Skin of body (tissue), 2 donors: ENCODE data around the gene RNF151. TPM values are rescaled to one million over a fixed set of nuclear protein-coding genes. Genes with fewer than 3 reads are reported as not detected.
"Not testable (repeated sequence)": the region's sequence is repeated elsewhere in the genome, so short reads cannot be mapped to it uniquely, and the experiment has no call there.

Source experiments
- DNase-seq: peaks from one replicate; lab custom pipeline; 2025; lab: John Stamatoyannopoulos, UW
- total RNA-seq: library from RNA; depleted of rRNA; stranded (reverse); fragments of >200 nt; gene quantifications from one replicate; pipeline ENCODE4 v1.2.3, GENCODE V29; 2014

RNF151 gene, protein sequence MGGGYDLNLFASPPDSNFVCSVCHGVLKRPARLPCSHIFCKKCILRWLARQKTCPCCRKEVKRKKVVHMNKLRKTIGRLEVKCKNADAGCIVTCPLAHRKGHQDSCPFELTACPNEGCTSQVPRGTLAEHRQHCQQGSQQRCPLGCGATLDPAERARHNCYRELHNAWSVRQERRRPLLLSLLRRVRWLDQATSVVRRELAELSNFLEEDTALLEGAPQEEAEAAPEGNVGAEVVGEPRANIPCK
- not detected for total RNA-seq

DNA sequence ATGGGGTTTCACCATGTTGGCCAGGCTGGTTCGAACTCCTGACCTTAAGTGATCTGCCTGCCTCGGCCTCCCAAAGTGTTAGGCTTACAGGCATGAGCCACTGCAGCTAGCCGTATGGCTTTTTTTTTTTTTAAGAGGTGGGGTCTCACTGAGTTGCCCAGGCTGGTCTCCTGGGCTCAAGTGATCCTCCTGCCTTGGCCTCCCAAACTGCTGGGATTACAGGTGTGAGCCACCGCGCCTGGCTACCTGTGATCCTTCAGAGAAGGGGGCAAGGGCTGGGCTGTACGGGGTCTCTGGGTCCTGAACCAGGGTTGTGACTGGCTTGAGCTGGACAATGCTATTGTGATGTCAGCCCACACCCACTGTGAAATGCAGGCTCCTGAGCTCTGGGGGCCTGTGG, at the start of gene RNF151:
TSS of gene RNF151 (plus strand) at position 397 of the 400 bp plus-strand sequence. CDS start 26 bp downstream, outside the sequence.
- no peak for DNase-seq

DNA sequence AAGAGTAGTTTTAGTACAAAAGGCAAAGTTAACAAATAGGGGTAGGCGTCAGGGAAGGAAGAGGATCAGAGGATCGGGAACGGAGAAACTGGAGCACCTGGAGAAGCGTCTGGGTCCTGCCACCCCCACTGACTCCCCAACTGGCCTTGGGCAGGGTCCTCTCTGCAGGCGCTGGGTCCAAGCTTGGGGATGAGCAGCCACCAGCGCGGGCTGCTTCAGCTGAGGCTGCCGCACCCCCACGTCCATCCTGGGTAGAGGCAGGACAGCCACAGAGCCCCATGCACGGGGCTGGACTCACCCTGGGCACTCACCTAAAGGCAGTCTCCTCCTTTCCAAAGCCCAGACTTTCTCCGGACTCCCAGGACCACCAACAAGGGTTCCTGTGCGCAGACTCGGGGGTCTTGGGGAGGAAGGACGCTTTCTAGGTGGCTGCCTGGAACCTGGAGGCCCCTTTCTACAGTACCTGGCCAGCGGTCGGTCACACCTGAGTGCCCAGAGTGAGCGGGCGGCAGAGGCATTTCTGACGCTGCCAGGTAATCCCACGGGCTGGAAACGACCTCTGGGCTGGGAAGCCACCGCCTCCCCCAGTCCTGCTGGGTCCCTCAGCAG, 49.5 kb upstream of the RNF151 start:
- DNase-seq, result no peak

DNA sequence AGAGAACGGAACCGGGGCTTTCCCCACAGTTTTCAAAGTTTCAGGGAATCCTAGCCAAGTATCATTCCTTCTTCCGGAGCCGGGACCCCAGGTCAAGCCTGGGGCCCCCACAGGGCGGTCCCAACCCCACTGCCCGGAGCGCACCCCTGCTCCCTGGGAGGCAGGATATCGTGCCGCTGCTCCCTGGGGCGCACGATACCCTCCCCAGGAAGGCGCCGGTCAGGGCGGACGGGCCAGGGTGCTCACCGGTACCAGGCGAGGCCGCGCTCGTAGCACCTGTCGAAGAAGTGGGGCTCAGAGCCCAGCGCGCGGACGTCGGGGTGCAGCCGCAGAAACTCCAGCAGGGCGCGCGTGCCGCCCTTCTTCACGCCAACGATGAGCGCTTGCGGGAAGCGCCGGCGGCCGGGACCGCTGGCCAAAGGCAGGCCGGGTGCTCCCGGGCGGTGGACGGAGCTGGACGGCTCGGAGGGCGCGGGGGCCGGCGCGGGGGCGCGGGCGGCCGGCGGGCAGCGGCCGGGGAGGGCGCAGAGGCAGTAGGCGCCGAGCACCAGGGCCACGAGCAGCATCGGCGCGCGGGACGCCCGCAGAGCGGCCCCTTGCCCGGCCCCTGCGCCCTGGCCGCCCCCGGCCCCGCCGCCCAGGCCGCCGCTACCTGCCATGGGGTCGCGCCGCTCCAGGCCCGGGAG, 48.8 kb upstream of the RNF151 start:
- no peak for DNase-seq

DNA sequence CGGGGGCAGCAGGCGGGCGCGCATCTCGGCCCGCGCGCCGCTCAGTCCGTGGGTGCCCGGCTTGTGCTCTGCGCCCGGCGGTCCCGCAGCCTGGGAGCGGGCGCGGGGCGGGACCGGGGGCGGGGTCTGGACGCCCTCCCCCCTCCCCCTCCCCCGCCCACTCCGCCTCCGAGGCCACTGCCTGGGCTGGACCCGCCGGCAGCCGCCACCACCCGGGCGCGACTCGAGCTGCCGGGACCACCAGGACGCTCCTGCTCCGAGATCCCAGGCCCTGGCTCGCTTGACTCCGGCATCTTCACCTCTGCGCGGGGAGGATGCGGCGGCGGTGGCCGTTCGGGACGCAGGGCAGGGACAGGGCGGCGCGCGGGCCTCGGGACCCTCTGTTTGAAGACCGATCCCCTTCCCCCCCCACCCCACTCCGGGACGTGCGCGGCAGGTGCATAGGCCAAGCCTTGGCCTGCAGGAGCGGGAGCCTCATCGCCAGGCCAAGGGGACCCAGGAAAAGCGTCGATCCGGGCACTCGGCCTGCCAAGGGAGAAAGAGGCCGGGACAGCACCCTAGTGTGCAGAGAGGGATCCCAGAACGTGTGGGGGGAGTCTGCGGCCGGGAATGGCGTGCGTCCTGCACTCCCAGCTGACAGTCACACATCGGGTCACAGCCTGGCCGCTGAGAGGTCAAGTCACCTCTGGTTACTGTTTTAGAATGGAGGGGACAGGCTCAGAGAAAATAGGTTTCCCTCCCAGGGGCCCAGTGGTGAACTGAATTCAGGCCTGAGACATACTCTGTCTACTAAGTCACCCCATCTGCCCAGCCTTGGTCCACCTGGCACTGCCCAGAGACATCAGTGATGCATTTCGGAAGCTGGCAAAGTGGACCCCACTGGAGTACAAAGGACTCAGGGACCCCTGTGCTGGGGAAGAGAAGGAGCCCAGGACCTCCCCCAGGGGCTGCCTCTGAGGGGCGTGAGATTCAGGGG, 48.0 kb upstream of the RNF151 start, which contains the start of gene HS3ST6:
TSS of gene HS3ST6 (minus strand) at position 65 of the 976 bp plus-strand sequence. CDS start 92 bp downstream, outside the sequence.
- no peak for DNase-seq

DNA sequence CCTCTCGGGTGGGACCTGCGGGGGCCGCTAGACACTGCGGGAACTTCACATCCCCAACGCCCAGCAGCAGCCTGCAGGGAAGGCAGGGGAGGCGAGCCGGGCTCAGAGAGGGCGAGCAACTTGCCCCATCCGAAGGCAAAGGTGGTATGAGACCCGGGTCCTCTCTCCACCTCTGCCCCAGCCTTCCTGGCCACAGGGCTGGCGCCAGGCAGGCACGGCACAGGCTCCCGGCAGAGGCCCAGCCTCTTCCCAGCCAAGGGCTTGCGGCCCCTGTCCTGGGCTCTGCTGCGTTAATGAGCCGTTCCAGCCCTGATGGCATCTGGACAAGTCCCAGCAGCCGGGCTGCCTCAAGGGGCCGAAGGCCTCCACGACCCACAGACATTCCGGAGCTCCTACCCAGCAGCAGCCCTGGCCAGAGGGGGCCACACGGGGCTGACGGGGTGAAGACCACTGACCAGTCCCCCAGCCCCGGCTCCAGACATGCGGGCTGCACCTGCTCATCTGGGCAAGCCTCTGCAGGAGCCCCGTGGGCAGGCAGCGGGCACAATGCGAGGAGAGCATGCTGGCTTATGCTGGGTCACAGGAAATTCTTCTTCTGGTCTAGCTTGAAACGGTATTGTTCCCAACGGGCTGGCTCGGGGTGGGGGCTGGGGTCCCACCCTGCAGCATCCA, 47.2 kb upstream of the RNF151 start:
- DNase-seq, result no peak

DNA sequence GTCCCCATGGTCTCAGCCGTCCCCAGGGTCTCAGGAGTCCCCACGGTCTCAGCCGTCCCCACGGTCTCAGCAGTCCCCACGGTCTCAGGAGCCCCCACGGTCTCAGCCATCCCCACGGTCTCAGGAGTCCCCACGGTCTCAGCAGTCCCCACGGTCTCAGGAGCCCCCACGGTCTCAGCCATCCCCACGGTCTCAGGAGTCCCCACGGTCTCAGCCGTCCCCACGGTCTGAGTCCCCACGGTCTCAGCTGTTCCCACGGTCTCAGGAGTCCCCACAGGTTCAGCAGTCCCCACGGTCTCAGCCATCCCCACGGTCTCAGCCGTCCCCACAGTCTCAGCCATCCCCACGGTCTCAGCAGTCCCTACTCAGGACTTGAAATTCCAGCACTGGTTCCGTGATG, 46.5 kb upstream of the RNF151 start:
- not testable (repeated sequence) for DNase-seq

DNA sequence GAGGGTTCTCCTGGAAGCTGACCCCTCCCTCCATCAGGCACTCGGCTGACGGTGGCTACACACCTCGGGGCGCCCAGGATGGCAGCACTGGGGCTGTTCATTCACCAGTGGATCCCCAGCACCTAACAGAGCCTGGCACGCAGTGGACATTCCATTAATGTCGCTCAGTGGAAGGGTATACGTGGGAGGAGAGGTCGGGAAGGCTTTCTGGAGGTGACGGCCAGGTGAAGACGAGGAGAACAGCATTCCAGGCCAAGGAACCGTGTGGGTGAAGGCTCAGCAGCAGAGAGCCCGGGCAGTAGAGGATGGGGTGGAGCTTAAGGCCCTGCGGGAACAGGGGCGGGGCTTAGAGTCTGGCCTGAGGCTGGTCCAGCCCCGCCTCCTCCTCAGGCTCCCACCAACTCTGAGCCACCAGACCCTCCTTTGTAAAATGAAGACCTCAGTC, 45.9 kb upstream of the RNF151 start:
- DNase-seq, result no peak

DNA sequence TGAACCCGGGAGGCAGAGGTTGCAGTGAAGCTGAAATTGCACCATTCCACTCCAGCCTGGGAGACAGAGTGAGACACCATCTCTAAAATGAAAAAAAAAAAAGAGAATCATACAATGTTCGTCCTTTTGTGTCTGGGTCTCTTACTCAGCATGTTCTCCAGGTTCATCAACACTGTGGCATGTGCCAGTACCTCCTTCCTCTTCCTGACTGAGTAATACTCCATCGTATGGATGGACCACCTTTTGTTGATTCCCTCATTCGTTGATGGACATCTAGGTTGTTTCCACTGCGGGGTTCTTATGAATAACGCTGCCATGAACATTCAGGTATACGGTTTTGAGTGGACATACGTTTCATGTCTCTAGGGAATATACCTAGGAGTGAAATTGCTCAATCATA, 44.3 kb upstream of the RNF151 start:
- no peak for DNase-seq

DNA sequence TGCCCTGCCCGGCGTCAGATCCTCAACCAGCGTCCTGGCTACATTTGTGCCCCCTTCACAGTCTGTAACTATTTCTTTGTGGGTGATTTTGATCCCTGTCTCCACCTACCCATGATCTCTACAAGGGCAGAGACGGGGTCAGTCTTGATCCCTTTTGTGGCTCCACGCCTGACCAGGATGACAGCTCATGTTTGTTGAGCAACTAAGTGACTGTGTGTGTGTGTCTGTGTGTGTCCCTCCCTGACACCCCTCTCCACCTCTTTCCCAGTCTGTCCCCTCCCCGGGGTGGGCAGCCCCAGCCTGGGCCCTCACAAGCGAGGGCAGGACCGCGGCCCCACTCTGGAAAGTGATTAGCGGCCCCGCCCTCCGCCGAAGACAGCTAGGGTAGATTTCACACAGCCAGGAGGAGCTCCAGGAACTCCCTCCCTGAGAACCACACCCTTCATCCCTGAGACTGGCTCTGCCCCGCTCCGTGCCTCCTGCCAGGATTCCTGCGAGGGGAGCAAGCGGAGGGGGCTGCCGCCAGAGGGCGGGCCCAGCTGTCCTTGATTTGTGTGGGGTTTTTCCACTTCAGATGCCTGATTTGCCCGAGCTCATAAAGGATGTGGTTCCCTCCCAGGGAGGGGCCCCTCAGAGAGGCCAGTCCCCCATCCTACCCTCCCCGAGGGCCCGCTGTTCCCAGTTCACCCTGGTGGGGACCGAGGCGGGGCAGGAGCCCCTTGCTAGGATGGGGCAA, 43.2 kb upstream of the RNF151 start:
- DNase-seq, result peak; percentile 74

DNA sequence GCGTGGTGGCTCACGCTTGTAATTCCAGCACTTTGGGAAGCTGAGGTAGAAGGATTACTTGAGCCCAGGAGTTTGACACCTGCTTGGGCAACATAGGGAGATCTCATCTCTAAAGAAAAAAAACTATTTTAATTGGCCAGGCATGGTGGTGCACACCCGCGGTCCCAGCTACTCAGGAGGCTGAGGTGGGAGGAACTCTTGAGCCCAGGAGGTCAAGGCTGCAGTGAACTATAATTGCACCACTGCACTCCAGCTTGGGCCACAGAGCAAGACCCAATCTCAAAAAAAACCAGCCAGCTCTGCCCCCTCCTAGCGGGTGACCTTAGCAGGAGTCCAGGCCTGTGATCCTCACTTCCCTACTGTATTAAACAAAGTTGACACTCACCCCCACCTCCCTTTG, 42.6 kb upstream of the RNF151 start:
- DNase-seq, result no peak

DNA sequence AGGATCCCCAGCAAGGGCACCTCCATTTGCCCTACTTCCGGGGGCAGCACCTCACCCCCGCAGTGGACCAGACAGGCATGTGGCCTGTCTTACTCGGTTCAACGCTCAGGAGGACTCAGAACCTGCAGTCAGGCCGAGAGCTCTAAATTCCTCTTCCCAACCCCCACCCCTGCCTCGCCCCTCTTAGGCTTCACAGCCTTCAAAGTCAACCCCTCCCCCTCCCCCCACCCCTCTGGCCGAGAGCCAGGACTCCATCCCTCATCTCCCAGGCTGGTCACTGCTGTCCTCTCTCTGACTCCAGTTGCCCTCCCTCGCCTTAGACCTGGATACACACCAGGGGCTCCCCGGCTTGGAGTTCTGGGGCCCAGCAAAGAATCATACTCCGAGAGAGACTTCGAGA, 40.4 kb upstream of the RNF151 start:
- DNase-seq, result no peak

DNA sequence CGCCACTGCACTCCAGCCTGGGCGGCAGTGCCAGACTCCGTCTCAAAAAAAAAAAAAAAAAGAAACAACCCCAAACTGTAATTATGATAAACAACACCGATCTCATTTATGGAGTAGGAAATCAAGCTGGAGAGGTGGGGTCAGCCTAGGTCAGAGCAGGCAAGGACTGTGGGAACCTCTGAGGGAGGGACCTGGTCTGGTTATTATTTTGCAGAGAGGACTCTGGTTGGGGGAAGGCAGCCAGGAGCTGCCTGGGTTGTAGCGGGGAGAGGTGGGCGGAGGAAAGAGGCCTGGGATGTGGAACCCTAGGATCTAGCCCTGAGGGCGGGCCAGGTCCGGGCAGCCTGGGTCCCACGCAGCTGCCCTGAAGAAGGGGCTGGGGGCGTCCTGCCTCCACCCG, 37.6 kb upstream of the RNF151 start:
- DNase-seq, result no peak

DNA sequence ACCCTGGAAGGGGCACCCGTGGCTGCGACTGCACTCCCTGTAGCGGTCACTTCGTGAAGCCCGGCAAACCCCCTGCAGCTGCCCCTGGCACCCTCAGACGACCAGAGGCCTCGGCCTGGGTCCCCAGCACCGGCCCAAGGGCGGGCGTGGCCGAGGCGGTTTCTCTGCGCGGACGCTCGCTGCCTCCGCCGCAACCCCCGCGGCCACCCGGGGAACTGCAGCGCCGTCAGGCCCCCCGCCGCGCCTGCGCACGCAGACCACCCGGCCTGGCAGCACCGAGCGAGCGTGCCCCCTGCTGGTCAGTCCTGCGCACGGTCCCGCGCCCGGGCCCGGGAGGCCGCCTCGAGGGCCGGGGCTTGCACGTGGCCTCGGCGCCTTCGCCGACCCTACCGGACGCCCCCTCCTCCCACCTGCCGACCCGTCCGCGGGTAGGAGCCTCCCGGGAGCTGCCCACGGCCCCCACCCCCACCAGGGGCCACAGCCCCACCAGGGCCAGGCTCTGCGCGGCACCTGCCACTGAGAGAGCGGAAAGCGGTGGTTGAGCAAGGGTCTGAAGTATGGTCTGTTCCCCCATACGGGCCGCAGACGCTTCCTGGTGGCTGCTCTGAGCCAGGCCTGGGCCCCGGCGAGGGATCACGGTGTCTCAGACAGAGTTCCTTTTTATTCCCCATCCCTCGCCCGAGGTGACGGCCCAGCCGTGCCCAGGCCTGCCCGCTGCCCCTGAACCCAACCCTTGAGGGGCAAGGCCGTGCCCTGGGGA, 36.9 kb upstream of the RNF151 start:
- peak; percentile 88 for DNase-seq

DNA sequence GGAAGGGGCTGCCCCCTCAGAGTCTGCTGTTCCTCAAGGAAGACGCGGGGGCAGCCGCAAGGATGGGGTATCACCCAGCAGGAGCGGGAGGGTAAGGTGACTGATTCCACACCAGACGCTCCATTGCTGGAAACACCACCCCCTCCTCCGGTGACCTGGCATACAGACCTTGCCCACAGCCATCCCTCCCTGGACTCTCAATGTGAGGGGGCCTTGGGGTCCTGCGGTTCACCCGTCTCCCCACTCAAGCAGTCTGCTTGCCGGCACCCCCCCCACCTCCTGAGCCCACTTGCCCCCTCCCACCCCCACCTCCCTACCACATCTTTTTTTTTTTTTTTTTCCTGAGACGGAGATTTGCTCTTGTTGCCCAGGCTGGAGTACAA, 36.3 kb upstream of the RNF151 start:
- no peak for DNase-seq

DNA sequence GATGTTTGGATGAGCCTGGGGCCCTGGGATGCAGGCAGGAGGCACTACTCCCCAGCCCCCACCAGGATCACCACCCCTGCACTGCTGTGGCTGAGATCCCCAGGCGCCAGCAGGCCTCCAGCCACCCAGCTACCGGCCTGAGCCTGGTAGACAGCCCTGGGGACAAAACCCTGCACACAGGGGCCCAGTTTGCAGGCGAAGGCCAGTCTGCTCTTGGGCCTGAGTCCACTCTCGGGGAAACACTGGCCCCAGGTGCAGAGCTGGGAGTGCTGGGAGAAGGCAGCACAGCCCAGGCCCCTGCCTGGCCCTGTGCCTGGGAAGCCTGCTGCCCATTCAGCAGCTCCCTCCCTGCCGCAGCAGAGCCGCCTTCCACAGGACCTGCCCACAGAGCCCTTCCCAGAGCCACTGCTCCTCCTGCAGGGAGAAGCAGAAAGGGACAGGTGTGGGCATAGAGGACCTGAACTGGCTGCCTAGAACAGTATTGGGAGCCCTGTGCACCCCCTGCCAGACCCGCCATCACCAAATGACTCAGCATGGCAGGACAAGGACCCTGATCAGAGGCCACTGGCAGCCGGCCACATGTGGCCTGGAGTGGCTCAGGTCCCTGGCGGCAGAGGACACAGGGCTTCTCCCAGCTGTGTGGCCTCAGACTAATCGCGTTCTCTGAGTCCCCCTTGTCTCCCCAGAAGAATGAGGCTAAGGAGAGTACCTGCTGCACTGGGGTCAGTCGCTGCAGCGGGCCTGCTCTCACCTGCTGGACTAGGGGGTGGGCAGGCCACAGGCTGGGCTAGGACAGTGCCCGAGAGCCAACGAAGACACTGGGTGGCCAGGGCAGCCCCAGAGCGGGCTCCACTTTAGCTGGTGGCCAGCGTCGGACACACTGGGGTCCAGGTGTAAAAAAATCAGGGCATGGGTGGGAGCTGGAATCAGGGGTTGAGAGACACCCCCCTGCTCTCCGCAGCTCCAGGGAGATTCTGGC, 34.3 kb upstream of the RNF151 start:
- no peak for DNase-seq

DNA sequence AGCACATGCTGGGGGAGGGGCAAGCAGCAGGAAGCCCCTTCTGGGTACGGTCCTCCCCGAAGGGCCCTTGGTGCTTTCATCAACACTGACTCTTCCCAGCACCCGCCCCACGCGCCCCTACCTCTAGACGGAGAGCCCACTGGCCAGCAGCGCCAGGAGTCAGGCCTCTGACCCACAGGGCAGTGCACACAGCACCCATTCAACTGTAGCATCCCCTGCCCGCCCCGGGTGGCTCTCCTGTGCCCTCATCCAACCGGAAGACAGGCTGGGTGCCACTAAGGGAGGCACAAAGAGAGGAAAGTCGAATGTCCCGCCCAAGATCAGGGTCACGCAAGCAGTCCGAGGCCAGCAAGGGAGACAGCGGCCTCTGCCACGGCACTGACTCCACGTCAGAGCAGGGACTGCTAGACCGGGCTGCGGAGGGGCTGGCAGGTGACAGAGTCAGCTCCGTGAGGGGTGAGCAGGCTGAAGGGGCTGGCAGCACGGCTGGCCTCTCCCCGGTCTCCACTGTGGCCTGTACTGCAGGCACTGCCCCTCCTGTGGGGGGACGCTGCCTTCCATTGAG, 33.5 kb upstream of the RNF151 start:
- no peak for DNase-seq

DNA sequence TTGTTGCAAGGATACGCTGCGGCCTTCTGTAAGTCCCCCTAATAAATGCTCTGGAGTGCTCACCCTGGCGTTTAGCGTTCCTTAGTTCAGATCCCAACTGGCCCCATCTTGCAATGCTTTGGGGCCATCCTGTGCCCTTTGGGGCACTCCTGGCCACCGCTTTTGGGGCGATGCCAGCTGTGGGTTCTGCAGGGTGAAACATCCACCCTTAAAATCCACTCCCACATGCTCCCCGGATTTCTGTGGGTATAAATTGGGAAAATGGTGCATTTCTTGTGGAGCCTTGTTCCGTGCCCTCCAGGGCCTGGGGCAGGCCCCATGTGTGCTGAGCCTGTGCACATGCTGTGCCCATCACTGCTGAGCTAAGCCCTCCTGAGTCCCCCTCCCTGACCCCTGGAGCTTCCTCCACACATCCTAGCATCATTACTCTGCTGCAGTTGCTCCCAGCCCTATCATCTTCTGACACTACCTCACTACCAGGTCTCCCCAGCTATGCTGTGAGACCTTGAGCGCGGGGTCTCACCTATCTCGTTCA, 29.6 kb upstream of the RNF151 start:
- DNase-seq, result no peak

DNA sequence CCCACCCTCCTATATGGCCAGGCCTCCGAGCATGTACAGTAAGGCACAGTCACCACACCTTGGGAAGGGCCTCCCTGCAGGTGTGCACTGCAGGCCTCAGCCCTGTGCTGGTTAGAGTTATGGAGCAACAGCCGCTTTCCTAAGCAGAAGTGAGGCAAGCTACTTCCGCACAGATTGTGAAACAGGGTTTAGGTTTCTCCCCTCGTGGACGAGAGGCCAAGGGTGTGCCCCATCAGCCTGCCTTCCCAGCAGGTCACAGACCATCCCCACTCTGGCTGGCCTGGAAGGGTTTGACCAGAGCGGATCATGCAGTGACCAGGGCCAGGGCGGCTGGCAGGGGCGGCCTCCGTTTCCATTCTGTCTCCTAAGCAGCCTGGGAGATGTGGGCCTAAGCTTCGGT, 28.3 kb upstream of the RNF151 start:
- DNase-seq, result no peak
